ENCODE measurements around the gene DIAPH1.
A peak's percentile ranks its signal among the peaks of the same experiment; 100 is the strongest.

The DIAPH1 gene

GRCh38 chr5:141559461-141559860, 59.3 kb downstream of the DIAPH1 start:
- DNase-seq: no peak

DNA sequence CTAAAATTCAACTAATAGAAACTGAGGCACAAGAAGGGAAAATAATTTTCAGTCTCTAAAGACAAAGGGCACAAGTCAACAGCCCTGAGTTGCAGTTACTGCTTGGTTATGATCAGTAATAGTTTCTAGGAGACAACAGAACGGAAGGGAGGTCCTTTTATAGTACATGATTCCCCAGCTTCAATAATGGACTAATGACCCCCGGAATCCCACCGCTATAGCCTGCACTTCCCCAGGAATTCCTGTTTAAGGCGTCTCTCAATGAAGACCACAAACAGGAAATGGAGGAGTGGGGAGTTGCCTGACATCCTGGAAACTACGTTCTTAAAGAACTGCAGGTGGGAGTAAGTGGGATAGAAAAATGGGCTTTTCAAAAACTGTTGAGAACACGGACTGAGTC, 60.6 kb downstream of the DIAPH1 start:
- no peak for DNase-seq

DNA sequence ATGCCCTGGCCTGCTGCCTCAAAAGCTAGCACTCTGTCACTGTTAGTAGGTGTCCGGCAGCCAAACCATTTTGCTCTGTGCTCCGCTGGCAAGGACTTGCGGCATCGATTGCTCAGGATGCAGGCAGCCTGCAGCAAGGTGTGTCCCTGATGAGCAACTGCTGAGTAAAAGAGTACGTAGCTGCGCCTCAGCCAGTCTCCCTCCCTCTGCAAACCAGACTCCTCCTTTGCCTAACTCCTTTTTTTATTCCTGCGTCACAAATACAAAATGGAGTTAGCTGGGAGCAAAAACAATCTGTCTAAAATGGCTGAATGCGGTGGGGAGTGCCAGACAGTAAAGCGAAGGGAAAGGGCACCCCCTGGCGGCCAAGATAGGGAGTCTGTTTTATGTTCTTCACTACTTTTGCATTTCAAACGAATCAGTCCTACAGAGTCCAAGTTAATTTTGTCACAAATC, 61.1 kb downstream of the DIAPH1 start:
- DNase-seq: peak; percentile 90

- no peak for DNase-seq
These were observed 70.9 kb downstream of the DIAPH1 start for GRCh38 chr5:141547921-141548320.

GRCh38 chr5:141547488-141547887, 71.3 kb downstream of the DIAPH1 start:
- DNase-seq: no peak

- no peak for DNase-seq
These were observed 75.7 kb downstream of the DIAPH1 start for GRCh38 chr5:141543053-141543452.

DNA sequence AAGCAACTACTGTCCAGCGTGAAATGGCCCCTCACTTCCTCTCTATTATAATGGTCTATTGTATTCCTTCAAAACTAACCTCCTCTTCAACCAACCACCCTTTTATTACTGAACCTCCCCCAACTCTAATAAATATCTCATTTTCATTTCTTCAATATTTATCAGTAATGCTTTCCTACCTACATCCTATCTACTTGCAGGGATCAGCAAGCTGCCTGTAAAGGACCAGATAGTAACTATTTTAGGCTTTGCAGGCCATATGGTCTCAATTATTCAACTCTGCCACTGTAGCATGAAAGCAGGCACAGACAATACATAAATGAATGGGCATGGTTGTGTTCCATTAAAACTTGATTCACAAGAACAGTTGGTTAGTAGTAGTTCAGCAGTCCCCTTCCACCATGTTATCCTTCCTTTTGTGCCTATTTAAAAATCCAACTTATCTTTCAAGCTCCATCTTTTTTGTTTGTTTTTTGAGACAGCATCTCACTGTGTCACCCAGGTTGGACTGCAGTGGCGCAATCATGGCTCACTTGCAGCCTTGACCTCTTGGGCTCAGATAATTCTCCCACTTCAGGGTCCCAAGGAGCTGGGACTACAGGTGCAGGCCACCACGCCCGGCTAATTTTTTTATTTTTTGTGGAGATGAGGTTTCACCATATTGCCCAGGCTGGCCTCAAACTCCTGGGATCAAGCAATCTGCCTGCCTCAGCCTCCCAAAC, 84.1 kb downstream of the DIAPH1 start:
- DNase-seq: no peak

DNA sequence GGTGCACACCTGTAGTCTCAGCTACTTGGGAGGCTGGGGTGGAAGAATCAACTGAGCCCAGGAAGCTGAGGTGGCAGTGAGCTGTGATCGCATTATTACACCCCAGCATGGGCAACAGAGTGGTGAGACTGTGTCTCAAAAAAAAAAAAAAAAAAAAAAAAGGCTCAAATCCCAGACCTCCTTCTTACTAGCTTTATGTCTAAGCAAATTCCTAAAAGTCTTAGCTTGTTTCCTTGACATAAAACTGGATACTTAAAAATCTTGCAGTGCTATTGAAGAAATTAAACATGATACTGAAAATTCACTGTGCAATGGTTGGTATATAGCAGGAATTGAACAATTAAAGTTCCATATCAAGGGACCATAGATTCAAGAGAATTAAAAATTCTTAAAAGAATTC, 84.9 kb downstream of the DIAPH1 start:
- DNase-seq: no peak

DNA sequence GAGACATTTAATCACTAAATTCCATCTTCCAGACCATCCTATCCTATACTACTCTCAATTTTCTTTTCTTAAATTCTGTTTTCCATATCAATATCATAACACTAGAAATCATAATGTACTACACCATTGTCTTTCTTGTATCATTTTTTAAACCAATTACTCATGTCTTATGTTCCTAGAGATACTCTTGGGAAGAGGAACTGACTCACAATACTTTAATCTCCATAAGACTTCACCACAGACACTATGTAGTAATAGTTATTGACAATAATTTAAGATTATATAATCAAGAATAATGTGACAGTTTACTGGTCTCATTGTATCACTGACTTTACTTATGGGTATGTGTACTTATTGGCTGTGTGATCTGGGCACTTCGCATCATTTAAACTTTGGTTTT, 86.1 kb downstream of the DIAPH1 start:
- no peak for DNase-seq

DNA sequence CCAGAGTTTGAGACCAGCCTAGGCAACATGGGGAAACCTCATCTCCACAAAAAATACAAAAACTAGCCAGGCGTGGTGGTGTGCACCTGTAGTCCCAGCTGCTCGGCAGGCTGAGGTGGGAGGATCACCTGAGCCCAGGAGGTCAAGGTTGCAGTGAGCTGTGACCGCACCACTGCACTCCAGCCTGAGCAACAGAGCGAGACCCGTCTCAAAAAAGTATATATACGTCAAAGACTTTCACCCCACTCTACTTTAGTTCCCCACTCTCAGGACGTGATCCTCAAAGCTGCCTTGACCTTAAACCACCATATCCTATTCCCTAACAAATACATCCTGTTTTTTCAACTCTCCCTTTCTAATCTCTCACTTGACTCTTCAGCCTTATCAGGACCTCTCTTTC, 88.9 kb downstream of the DIAPH1 start:
- DNase-seq: no peak

DNA sequence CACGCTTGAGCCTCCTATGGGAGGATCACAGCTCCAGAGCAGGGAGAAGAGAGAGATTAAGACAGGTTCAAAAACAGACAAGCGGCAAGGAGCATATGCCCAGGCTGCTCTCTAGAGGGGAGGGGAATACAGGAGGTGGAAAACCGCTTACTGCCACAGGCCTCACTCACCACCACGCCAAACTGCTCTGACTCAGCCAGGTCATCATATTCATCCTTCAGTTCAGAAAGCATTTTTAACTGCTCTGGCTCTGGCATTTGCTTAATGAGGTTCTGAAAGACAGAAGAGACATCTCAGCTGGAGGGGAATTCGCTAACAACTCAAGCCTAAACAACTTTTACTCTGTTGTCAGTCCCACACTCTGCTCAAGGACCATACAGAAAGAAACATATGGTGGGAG, 89.8 kb downstream of the DIAPH1 start:
- DNase-seq: no peak

DNA sequence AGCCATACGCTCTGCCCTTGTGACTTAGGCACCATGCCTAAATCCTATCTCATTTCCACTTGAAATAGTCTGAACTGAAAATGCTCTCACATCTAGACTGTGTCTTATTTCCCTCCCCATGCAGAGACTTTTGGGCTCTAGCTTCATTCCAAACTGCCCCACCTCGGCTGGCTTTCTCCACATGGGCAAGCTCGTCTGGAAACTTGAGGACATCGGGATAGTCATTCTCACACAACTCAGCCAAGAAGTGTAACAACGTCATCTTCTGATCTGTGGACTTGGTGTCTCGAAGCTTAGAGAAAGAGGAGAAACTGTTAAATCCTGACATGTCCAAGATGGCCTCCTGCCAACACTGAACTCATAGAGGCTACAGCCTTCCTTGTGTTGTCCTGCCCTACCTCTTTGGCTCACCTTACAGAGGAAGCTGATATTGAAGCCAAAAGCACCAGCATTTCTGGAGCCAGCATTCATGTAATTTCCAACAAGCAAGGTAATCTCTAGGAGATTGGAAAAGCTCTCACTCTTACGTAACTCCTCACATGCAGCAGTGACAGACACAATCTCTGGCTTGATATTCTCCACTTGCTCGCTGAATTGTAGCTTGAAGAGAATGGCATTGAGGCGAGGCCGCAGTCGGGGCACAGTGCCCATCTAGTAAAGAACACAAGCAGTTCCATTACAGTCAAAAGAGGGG, 90.4 kb downstream of the DIAPH1 start:
- no peak for DNase-seq

DNA sequence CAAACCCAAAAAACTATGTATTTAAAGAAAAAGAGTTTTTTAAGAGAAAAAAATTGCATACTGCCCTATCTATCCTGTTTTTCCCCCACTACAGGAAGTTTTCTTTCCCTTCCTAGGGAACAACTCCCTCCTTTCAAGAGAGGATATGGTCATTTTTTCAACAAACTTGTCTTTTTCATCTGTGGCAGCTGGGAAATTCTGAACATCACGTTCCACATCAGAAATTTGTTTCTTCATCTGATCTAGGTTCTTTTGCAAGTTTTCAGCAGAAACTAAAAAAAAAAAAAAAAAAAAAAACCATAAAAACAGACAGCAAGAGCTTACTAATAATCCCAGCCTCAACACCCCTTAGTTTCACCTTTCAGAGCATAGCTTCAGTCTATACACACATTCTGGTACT, 91.4 kb downstream of the DIAPH1 start:
- no peak for DNase-seq

GRCh38 chr5:141525653-141526052, 93.1 kb downstream of the DIAPH1 start:
- no peak for DNase-seq

DNA sequence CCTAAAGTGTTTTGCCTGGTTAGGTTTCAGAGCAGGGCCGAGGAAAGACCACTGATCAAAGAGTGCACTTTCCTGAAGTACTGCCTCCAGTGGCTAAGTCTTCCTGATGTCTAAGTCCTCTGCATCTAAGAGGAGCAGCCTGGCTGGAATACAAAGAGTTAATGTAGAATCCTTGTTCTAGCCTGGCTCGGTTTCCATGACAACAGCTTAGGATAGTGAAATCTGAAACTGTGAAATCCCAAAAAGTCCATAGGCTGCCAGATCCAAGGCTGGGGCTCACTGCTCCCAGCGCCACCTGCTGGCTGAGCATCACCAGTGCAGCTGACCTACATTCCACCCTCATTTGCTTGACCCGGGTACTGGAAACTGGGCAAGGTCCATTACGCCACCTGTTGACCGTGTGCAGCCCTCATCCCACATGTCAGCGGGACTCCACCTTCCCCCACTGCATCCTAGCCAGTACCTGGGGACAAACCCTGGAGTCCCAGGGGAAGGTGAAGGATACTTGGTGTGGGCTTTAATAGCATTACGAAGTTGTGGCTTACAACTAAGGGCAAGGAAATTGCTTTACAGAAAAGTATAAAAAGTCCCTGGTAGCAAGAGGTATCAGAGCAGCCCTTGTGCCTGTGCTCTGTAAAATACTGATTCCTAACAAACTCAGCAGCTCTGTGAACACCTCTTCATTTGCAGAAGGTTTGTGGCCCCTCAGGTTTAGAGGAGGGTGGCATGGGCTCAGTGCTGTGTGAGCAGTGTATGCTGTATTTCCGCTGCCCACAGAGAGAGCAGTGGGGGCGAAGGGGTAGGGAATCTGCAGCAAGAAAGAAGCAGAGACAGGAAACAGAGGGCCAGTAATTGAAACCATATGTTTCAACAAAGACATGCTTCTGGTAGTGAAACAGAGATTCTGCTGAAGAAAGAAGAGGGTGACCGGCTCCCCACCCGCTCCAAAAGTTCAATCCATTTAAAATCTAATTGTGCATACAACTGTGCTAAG, 93.9 kb downstream of the DIAPH1 start:
- DNase-seq: peak; percentile 84

DNA sequence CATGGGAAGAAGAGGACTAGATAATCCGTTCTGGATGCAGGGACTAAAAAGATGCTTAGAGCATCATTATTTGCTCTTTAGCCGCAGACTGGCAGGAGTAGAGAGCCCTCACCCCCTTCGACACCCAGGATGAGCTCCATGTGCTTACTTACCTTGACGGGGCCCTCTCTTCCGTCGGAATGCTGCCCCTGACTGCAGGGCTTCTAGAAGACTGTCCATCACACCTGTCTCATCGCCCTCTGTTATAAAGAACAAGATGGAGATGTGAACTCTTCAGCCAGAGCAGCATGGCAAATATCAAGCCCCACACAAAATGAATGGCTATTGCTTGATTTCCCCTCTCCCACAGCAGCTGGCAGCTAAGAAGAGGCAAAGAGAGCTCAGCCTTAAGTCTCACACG, 94.8 kb downstream of the DIAPH1 start:
- DNase-seq: no peak

GRCh38 chr5:141522301-141522700, 96.5 kb downstream of the DIAPH1 start:
- DNase-seq: no peak

GRCh38 chr5:141521244-141521781, 97.5 kb downstream of the DIAPH1 start:
- no peak for DNase-seq

DNA sequence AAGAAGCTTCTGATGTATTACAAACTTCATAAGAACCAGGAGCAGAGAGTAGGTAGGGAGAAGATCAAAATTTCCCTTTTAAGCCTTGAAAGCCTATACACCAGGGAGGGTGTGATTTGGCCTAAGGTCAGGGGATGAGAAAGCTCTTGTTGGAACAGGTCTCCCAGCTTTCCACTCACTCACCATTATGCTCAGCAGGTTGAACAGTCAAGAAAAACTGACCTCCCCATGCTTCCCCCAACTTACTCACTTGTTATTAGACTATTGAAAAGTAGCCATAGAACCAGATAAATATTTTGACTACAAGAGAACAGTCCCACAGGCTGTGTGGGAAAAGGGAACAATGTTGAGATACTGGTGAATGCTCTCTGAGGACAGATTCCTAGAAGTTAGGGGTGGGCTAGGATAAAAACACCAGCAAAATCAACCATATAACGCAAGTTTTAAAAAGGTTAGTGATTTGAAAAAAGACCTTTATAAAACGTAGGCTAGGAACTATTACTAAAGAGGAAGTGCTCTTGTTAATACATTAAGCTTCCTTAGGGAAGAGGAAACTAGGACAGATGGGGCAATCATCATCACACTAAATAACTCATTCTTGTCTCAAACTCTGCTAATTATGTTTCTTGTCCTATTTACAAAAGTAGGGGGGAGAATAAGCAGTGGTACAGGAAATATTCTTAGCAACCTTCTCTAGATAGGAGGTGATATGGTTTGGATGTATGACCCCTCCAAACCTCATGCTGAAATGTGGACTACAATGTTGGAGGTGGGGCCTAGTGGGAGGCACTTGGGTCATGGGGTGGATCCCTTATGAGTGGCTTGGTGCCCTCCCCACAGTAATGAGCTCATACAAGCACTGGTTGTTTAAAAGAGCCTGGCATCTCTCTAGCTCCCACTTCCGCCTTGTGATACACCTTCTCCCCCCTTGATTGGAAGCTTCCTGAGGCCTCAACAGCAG, 98.9 kb downstream of the DIAPH1 start:
- no peak for DNase-seq

GRCh38 chr5:141518618-141519015, 100.2 kb downstream of the DIAPH1 start:
- DNase-seq: no peak

- DNase-seq: no peak
These were observed 100.8 kb downstream of the DIAPH1 start for GRCh38 chr5:141517880-141518617.

Data from NCI-H2029 treated with DMSO at 0.1 percent for 48 hours (cell line).